NK-92 treated with Interleukin-12 subunit alpha and Interleukin-12 subunit beta, amount 100 ng/mL, for 24 hours (cell line): ENCODE data around the gene ELFN2.

Experiments used
- DNase-seq: peaks from one replicate; lab custom pipeline; 2025; lab: John Stamatoyannopoulos, UW

The ELFN2 gene

DNA sequence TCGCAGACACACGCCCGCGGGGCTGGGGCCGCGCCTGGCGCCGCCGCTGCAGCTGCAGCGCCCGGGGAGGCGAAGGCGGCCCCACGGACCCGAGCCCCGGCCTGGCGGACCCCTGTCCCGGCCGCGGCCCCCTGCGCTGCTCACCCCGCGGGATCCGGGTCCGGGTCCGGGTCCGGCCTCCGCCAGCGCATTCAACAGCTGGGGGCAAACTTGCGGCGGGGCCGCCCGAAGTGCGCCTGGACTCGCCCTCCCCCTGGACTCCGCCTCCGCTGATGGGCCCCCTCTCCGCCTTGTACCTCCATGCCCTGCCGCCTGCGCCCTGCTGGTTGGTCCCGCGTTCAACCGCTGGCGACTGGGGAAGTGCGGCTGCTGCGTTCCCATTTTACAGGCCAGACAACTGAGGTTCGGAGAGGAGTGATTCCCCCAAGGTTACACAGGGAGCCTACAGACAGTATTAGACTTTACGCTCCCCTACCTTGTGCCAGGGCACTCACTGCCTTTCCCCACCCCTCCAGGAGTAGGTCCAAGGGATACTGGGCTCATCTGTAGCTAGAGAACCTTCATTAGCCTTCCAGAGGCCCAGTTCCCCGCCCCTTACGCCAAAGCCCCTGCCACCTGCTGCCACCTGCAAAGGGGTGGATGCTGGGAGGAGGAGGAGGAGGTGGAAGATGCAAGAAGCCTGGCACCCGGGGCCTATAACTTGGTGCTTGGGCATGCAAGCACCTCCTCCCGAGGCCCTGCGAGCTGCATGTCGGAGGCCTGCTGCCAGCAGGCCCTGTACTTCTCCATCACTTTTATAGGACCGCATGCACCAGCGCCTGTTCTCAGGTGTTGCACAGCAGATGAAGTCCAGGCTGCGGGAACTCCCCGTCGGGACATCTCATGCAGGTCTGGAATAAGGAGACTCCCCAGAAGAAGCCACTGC, 694 bp upstream of the ELFN2 start:
- DNase-seq = no peak

DNA sequence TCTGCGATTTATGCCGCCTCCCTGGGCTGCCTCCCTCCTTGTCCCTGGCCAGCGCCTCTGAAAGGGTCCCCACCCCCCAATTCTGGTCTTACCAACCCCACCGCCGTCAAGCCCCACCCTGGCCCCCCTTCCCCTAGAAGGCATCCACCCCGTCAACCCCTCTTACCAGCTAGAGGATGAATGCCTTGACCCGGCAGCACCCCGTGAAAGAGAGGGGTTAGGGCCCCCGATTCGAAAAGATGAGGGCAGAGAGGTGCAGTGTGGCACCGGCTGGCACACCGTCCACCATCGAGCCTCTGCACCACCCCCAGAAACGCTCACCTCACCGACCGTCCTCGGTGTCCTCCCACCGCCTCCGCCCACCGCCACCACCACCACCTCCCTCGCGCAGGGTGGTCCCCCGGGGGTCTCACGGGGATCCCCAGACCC, 559 bp downstream of the ELFN2 start:
- no peak for DNase-seq

DNA sequence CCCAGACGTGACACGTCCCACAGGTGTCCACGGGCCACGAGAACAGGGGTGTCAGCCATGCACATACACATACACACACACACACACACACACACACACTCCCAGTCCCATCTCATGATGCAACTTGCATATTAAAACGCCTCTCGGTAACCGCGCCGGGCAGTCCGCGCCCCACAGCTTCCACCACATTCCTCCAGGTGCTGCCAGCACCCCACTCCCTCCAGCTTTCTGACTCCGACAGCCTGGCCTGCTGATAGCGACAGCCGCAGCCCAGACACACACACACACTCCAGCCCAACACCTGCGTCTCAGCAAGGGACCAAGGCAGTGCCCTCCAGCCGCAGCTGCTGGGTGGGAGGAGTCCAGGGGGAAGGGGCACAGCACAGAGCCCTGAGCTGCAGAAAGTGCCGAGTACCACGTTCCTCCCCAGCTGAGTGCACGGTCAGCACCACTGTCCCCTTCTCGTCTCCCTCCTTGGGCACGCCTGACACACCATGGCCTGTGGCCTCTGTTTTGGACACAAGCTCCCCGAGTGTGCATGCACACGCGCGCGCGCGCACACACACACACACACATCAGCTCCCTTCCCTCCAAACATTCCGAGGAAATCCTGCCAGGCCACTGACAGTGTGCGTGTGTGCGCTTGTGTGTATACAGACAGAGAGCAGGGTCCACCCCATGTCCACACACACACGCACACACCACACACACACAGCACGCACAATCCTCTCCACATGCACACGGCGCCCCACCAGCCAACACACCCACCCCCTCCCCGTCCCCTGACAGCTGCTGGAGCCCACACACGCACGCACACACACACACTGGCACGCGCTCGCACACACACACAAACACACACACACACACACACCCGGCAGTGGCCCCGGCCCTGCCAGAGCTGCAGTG, 1.2 kb downstream of the ELFN2 start:
- no peak for DNase-seq

DNA sequence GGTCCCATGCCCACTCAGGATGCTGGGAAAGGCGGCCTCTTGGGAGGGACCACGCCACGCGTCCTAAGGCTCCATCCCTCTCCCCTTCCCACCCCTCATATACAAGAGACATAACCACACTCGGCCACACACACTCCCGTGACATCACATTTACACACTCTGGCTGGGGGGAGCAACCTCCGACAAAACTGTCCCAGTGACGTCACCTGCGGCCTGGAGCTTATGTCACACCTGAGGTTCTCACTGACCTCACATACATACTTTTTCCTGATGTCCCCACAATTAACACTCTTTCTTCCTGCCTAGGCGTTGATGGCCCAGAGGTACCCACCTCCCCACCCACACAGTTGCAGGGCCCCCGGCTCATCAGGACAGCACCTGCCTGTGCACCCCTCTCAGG, 1.9 kb downstream of the ELFN2 start:
- DNase-seq = no peak

DNA sequence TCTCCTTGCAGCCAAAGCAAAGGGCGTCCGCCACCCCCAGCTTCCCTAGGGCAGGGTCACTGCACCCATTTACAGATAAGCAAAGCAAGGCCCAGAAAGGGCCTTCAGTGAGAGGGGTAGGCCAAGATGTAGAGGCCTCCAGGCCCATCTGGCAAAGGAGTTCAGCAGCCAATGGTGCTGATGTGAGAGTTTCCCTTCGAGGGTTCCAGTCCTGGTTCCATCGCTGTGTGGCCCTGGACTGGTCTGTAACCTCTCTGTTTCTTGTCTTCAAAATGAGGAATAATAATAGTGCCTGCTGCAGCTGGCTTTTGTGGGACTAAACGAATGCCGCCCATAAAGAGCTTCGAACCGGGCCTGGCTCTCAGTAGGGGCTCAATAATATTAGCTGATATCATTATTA, 4.0 kb downstream of the ELFN2 start:
- no peak for DNase-seq

DNA sequence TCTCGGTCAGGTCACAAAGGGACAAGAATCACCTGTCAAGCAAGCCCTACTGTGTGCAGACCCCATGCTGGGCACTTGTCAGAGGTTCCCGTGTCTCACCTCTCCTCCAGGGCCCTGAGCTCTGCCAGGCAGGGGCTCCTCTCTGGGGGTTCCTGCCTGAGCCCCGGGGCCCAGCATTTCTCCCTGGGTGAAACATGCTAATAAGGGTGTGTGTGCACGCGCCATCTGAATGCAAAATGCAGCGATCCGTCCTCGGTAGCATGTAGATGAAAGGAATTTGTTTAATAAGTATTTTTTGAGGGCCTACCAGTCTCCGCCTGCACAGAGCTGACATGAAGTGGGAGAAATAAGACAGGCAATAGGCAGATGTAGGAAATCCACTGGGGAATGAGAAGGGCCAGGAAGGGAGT, 5.8 kb downstream of the ELFN2 start:
- no peak for DNase-seq

DNA sequence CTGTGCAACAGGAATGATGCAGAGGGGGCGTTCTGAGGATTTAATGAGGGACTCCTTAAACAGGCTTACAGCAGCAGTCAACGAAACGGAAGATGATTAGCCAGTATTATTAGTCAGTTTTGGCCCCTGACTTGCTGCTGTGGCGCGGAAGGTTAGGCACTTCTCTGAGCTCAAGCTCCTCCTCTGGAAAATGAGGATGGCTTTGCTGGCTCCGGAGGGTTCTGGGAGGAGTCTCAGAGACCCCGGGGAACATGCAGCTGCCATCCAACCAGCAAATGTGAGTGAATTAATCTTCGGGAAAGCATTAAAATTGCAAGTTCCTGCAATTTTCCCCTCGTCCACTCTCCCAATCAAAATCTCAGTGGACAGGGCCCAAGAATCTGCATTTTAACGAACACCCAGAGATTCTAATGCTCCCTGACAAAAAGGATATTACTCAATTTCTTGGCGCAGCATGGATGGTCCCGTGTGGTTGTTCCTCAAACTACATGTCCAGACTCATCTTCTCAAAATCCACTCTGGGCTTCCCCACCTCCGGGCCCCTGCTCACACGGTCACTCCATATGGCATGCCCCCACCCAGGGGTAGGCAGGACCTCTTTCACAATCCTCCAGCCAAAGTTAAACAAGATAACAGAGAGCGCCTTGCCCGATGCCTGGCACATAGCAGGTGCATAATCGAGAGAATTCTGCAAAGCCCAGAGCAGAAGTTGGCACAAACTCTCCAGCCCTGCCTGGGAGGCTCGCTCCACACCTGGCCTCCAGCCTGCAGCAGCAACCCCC, 6.4 kb downstream of the ELFN2 start:
- DNase-seq = no peak

DNA sequence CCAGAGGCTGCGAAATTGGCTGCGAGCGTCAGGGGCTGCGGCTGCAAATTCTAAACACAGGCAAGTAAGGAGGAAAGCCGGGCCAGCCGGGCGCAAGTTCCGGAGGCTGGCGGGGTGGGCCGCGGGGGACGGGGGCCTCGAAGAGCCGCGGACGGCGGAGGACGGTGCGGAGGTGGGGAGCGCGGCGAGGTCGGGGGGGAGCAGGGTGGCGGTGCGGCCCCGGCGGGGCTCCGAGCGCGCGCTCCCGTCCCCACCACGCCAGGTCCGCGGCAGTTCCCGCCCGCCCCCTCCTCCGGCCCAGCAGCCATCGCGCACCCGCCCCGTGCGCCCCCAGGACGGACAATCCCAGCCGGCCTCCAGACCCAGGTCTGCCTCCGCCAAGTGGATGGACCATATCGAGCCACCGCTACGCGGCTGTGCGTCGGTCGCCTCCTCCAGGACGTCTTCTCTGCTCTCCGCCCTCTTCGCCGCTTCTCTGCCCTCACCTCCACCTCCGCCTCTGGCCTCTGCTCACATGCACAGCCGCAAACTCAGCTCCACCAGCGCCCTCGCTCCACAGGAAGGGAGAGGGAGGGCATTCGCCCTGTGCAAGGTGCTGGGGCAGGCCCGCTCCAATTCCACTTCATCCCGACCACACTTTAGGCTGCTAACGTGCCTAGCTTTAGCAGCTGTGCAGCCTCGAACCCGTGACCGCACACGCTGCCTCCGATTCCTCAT, 7.2 kb downstream of the ELFN2 start:
- DNase-seq = no peak

DNA sequence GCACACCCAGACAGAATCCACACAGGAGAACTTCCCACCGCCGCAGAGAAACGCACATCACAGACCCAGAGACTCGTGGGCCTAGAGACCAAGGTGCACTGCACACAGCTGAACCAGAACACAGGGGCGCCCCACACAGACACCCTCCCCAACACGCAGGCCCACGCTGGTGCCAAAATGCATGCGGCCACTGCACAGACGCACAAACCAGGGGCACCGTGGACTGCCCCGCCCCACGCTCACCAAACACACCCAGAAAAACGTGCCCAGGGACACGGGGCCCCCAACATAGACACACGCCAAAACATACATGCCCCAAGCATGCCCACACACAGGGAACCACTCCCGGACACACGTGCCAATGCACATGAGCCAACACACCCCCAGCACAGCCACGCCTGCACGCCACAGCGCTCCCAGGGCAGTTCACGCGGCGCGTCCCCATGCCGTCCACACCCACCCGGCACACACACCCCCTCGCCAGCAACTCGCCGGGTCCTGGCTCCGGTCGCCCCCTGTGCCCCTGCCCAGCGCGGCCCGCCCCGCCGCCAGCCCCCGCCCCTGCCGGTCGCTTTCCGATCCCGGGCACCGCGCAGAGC, 7.8 kb downstream of the ELFN2 start:
- no peak for DNase-seq

DNA sequence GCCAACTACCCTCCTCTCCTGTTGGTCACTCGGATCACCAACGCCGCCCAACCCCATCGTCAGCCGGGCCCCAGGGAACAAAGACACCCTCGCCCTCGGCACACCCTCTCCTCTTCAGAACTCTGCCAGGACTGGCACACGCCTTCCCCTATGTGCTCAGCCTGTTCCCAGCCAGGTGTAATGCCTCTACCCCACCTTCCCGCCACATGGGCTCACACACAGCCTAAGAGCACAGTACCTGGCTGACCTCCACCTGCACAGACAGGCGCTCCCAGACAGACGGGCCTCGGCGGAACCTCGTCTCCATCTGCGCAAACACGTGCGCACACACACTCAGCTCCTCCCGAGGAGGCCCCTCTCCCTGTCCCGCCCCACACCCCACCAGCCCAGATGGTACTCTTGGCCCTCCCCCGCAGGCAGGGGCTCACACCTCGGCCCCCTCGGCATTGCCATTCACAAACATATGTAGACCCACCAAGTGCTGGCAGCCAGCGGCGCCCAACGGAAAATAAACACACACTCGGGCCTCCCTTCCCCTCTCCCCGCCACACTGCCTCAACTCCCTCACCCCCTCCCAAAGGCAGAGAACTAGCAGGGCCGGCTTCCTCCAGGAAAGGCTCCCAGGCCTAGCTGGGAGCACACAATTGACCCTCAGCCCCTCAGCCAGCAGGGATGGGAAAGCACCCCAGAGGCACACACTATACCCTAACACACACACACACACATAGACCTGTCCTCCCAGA, 8.5 kb downstream of the ELFN2 start:
- no peak for DNase-seq

DNA sequence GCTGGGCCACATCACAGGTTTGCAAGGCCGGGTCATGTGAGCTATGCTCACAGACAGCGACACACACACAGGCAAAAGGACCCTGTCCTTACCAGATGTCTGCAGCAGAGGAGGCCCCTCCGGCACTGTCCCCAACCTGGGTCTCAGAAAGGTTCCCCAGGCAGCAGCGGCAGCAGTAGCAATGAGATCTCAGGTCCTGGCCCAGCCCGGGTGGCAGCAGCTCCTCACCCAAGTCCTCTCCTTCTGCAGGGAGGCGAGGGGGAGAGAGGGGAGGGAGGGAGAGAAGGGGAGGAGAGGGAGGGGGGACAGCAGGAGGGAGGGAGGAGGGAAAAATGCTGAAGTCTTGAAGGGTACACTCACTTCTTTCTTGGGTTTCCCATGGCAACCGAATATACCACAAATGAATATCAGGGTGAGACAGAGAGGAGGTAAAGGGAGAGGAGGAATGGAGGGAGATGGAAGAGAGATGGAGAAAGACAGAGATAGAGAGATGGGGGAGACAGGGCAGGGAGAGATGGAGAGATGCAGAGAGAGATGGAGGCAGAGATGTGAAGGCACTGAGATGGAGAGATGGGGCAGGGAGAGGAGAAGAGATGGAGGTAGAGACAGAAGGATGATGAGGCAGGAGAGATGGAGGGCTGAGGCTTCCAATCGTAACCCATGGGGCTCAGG, 9.5 kb downstream of the ELFN2 start:
- DNase-seq = no peak

DNA sequence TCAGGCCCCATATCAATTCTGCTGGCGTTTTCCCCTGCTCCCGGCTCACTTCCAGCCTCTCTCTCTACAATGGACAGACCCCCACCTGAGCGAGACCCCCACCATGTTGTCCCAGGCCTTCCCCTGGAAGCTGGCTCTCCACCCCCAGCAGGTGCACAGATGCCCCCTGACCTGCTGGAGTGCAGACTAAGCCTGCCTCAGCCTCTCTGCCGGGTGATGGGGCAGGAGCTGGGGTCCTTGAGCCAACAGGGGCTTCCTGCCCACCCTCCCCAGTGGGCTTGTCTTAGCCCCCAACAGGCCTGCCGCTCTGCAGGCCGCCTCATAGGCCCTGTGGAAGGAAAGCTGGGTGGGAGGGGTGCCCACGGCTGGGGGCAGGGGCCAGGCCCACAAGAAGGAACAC, 10.0 kb downstream of the ELFN2 start:
- DNase-seq = no peak

DNA sequence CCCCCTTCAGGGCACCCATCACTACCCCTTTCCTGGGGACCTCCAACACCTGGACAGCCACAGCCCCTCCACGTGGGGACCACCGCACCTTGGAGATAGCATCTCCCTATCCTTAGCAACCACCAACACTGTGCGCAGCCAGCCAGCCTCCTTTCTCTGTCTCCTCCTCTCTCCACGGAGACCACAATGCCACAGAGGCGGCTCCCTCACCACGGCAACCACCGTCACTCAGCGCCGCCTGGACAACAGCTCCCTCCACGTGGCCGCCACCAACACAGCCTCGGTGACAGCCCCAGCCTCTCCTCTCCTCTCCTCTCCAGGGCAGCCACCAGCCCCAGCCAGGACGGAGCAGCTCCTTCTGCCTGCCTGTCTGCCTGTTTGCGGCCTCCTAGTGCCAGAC, 10.5 kb downstream of the ELFN2 start:
- DNase-seq = no peak

DNA sequence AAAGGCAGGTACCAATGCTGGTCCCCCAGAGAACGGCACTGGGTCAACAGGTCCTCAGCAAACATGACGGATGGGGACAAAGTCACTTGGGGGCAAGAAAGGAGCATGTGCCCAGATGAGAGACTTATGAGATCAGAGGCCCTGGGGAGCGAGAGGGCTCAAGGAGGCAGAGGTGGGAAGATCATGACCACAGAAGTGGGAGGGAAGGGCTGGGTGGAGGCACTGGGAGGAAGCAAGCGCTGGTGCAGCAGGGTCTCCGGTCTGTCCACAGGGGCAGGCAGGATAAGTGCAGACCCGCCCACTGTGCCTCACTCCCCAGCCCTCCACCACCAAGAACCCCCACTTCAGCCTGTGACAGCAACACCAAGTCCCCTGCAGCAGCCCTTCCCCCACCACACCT, 10.9 kb downstream of the ELFN2 start:
- no peak for DNase-seq

DNA sequence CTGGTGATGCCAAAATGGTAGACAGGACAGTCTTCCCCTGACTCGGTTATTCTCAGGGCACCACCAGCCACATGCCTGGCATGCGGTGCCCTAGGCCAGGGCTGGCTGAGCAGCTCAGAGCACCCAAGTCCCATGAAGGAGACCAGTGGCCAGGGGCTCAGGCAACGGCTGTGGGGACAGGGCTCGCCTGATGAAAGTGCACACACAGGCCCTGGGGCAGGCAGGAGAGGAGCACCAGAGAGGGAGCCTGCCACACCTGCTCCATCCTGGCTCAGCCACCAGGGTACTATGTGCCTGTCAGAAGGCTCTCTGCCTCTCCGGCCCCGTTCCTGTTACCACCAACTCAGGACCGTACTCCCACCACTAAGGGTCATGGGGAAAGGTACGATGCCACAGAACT, 12.1 kb downstream of the ELFN2 start:
- no peak for DNase-seq

DNA sequence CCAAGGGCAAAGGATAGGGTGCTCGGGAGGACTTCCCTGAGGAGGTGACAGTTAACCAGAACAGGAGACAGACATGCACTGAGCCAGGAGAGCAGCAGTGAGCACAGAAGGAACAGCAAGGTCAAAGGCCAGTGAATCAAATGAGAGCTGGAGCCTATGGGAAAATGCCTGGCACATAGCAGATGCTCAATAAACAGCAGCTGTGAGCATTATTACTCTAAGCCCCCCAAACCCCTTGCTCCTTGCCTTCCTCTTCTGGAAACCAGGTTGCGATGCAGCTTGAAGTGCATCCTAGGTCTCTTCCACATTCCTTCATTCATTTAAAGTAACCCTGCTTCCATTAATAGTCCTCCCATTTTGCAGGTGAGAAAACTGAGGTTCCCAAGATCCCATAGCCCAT, 13.0 kb downstream of the ELFN2 start:
- DNase-seq = no peak

DNA sequence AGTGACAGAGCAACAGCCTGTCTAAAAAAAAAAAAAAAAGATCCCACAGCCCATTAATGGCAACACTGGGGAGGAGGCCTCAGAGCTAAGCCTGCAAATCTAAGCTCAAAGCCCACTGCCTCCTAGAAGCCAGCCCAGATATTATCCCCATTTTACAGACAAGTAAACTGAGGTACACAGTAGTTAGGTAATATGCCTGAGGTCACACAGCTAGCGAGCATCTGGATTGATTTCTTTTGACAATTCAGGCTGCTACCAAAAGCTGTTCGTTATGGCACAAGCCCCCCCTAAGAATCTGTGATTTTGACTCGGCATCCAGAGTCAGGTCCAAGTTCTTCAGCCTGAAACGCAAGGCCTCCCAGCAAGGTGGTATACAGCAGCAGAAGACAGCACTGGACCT, 13.7 kb downstream of the ELFN2 start:
- no peak for DNase-seq

DNA sequence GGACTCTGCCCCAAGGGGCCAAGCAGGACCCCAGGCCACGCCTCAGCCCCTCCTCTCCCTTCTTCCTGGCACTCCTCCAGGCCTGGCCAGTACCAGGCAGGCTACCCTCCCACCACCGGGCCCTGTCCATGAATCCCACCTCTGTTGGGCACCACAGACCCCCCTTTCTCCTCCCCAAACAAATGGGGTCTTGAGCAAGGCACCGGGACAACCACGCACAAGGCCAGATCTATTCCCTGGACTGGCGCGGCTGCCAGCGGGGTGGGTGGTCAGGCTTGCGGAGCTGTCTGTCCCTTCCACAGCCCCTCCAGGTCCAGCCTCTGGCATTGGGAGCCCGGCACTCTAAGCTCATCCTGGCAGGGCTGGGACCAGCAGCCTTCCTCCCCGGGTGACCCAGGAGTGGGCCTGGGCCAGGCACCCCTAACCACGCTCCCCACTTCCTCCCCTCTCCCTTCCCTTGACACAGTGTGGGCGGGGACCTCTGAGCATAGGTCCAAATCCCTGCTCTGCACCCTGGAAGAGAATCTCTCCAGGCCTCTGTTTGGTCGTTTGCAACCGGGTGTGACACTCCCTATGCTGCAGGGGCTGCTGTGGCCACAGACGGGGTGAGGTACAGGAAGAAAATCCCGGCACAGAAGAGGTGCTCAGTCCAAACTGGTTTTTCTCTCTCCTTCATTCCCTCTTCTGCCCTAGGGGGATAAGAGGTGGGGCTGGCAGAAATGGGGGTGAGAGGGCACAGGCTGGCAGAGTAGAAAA, 14.6 kb downstream of the ELFN2 start:
- no peak for DNase-seq

DNA sequence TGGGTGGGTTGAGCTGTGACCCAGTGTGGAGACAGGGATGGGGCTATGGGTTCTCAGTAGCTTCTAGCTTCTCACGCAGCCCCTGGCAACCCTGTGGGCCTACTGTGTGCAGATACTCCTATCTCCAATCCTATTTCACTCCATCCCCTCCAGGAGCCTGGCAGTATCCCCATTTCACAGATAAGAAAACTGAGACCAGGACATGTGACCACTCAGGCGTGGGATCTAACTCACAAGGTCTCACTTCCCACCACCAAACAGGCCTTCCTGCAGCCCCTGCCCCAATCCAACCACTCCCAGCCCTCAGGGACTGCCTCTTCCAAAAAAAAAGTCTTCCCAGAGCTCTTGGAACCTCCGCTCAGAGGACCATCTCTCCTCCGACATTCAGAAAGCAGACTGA, 15.6 kb downstream of the ELFN2 start:
- no peak for DNase-seq
